HUES48 (cell line): Measurements from ENCODE around the gene ESR1.
"Not testable (repeated sequence)": the region's sequence is repeated elsewhere in the genome, so short reads cannot be mapped to it uniquely, and the experiment has no call there.

Source experiments
- H3K27ac ChIP-seq: one replicate; pipeline ENCODE4 v1.7.0; 2013; ENCODE audit warnings: low read depth, low read length, inconsistent platforms
- H3K27me3 ChIP-seq: 2 replicates; pipeline ENCODE4 v1.6.1; 2013; ENCODE audit warnings: mild to moderate bottlenecking, low read length; ENCODE audit not compliant: control insufficient read depth, insufficient read depth
- H3K36me3 ChIP-seq: 2 replicates; pipeline ENCODE4 v1.6.1; 2013; ENCODE audit warnings: low read length; ENCODE audit not compliant: control insufficient read depth, insufficient read depth
- H3K4me1 ChIP-seq: 2 replicates; pipeline ENCODE4 v1.6.1; 2013; ENCODE audit warnings: mild to moderate bottlenecking, low read length; ENCODE audit not compliant: control insufficient read depth, insufficient read depth
- H3K4me3 ChIP-seq: 2 replicates; pipeline ENCODE4 v1.5.1; 2013; ENCODE audit warnings: mild to moderate bottlenecking, low read depth, low read length
- H3K9ac ChIP-seq: 2 replicates; pipeline ENCODE4 v1.6.1; 2013; ENCODE audit warnings: mild to moderate bottlenecking, low read depth, low read length, moderate library complexity
- H3K9me3 ChIP-seq: 2 replicates; pipeline ENCODE4 v1.6.1; 2013; ENCODE audit warnings: low read length; ENCODE audit not compliant: control insufficient read depth, insufficient read depth

The ESR1 gene

DNA sequence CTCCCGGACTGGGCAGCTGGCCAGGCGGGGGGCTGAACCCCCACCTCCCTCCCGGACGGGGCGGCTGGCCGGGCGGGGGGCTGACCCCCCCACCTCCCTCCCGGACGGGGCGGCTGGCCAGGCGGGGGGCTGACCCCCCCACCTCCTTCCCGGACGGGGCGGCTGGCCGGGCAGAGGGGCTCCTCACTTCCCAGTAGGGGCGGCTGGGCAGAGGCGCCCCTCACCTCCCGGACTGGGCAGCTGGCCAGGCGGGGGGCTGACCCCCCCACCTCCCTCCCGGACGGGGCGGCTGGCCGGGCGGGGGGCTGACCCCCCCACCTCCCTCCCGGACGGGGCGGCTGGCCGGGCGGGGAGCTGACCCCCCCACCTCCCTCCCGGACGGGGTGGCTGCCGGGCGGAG is 91.7 kb downstream of the ESR1 start:
- not testable (repeated sequence) for H3K4me3 ChIP-seq, H3K9ac ChIP-seq, H3K27ac ChIP-seq, H3K9me3 ChIP-seq, H3K4me1 ChIP-seq, H3K36me3 ChIP-seq, H3K27me3 ChIP-seq

DNA sequence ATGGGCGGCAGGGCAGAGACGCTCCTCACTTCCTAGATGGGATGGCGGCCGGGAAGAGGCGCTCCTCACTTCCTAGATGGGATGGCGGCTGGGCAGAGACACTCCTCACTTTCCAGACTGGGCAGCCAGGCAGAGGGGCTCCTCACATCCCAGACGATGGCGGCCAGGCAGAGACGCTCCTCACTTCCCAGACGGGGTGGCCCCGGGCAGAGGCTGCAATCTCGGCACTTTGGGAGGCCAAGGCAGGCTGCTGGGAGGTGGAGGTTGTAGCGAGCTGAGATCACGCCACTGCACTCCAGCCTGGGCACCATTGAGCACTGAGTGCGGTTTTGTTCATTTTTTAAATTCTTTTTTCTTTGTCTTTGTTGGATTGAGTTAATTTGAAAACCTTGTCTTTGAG is 92.3 kb downstream of the ESR1 start:
- not testable (repeated sequence) for H3K27ac ChIP-seq, H3K4me3 ChIP-seq, H3K9me3 ChIP-seq, H3K9ac ChIP-seq, H3K36me3 ChIP-seq, H3K27me3 ChIP-seq, H3K4me1 ChIP-seq

- Histone ChIP-seq H3K4me3 (no peak overlapping the region), H3K9ac (no peak overlapping the region), H3K36me3 (no peaks in the 10 kb centered on the region), H3K27ac (no peak overlapping the region), H3K27me3 (no peaks in the 10 kb centered on the region), H3K9me3 (no peaks in the 10 kb centered on the region), H3K4me1 (no peaks in the 10 kb centered on the region)
These were observed 92.8 kb downstream of the ESR1 start for GRCh38 chr6:151900256-151900655.

- Histone ChIP-seq H3K9ac (no peak overlapping the region), H3K4me1 (no peaks in the 10 kb centered on the region), H3K27me3 (no peaks in the 10 kb centered on the region), H3K27ac (no peak overlapping the region), H3K9me3 (no peaks in the 10 kb centered on the region), H3K4me3 (no peak overlapping the region), H3K36me3 (no peaks in the 10 kb centered on the region)
These were observed 93.5 kb downstream of the ESR1 start for GRCh38 chr6:151901009-151901411.

- no peak overlapping the region for H3K27ac ChIP-seq
- H3K4me3 ChIP-seq: no peak overlapping the region
- no peak overlapping the region for H3K9ac ChIP-seq
- H3K4me1 ChIP-seq: no peaks in the 10 kb centered on the region
- no peaks in the 10 kb centered on the region for H3K36me3 ChIP-seq
- H3K27me3 ChIP-seq: no peaks in the 10 kb centered on the region
- no peaks in the 10 kb centered on the region for H3K9me3 ChIP-seq
These were observed 97.1 kb downstream of the ESR1 start for GRCh38 chr6:151904631-151905030.

DNA sequence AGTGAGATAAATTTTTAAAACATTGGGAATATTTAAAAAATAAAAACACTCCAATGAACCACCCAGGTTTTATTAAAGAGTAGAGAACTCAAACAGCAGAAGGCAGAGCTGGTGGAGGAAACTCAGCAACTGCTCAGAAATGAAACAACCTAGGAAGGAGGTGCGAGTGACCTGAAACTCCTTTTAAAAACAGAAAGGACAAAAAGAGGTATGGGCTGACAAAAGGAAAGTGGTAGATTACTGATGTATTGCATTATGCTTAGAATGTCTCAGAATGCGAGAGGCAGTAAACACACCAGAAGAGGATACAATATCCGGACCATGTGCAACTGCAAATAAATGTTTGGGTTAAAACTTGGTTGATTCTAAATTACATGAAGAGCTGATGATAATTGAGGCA is 97.6 kb downstream of the ESR1 start:
- H3K4me3 ChIP-seq: no peak overlapping the region
- H3K36me3 ChIP-seq: no peaks in the 10 kb centered on the region
- no peaks in the 10 kb centered on the region for H3K27me3 ChIP-seq
- H3K9me3 ChIP-seq: no peaks in the 10 kb centered on the region
- no peaks in the 10 kb centered on the region for H3K4me1 ChIP-seq
- H3K9ac ChIP-seq: no peak overlapping the region
- no peak overlapping the region for H3K27ac ChIP-seq

DNA sequence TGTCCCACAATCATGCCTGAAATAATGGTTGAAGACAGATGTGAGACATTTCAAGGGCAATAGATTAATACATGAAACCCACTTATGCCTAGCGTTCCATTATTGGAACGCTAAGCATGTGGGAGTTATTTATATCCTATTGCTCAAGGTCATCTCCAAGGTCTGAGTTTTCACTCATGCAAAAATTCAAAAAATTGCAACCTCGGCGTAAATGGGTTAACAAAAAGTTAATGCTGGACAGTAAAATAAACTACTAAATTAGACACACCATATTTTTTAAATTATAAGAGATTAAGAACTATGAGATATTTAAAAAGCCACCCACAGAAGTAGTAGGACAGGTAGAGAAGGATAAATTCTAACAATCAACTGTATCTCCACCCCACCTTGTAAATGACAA is 98.4 kb downstream of the ESR1 start:
- H3K4me1 ChIP-seq: no peaks in the 10 kb centered on the region
- no peaks in the 10 kb centered on the region for H3K36me3 ChIP-seq
- H3K9ac ChIP-seq: no peak overlapping the region
- H3K27me3 ChIP-seq: no peaks in the 10 kb centered on the region
- no peaks in the 10 kb centered on the region for H3K9me3 ChIP-seq
- H3K27ac ChIP-seq: no peak overlapping the region
- no peak overlapping the region for H3K4me3 ChIP-seq

DNA sequence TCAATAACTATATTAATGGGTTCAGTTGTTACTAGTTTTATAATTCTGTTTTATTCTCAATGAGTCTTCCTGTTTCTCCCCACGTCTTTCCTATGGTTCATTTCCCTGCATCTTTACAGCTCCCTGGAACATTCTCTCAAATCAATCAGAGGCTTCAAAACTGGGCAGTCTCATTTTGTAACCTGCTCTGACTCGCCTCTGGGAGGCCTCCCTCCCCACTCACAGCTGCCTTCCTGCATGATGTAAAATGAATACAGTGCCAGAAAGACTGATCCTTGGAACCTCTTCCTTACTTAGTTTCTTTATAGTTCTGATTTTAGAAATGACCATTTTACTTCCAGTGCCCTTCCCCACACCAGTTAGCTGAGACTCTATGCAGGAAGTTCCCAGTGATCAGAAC is 103.9 kb downstream of the ESR1 start:
- Histone ChIP-seq H3K4me3 (no peak overlapping the region), H3K36me3 (no peaks in the 10 kb centered on the region), H3K27ac (no peak overlapping the region), H3K4me1 (peaks cover 6% of the 10 kb centered on the region; the same call in 1 of the 2 replicates), H3K9me3 (no peaks in the 10 kb centered on the region), H3K27me3 (no peaks in the 10 kb centered on the region), H3K9ac (no peak overlapping the region)

DNA sequence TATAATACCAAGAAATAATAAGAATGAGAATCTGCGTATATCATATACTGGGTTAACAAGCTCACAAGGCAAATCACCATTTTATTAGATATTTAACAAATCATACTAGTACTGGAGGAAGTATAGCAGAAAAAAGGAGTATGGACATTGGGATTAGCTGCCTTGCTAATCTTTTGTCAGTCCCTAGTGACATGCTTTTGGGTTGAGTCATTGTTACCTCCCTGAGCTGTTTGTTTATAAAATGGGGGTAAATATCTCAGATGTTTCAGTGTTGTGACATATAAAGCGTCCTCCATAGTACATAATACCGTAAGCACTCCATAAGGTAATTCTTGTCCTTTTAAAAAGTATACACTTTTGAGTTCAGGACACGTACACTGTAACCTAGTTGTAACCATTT is 107.0 kb downstream of the ESR1 start:
- no peak overlapping the region for H3K4me3 ChIP-seq
- no peaks in the 10 kb centered on the region for H3K9me3 ChIP-seq
- no peak overlapping the region for H3K9ac ChIP-seq
- no peaks in the 10 kb centered on the region for H3K27me3 ChIP-seq
- no peaks in the 10 kb centered on the region for H3K36me3 ChIP-seq
- peaks cover 14% of the 10 kb centered on the region for H3K4me1 ChIP-seq
- no peak overlapping the region for H3K27ac ChIP-seq

GRCh38 chr6:151916075-151916474 is 108.6 kb downstream of the ESR1 start:
- Histone ChIP-seq H3K27me3 (no peaks in the 10 kb centered on the region), H3K36me3 (no peaks in the 10 kb centered on the region), H3K27ac (no peak overlapping the region), H3K4me3 (no peak overlapping the region), H3K9ac (no peak overlapping the region), H3K4me1 (peaks cover 14% of the 10 kb centered on the region), H3K9me3 (no peaks in the 10 kb centered on the region)

DNA sequence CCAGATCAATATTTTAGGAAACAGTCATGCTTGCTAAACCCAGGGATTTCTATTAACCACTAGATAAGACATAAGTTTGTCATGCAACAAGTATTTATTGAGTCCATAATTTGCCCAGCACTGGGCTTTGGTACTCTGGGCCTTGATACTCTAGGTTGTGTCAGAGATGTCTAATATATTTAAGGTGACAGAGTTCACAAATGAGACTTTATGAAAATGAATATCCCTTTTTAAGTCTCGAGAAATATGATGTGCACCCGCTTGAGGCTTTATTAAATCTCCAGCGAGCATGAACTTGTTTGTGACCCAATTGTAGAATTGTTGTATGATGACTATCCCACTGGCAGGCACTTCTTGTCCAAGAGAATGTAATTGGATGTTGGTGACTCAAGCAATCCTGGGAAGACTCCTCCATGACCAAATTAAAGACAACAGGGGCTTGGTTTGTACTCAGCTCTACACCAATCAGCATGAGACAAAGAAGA is 109.2 kb downstream of the ESR1 start:
- peaks cover 14% of the 10 kb centered on the region for H3K4me1 ChIP-seq
- no peaks in the 10 kb centered on the region for H3K9me3 ChIP-seq
- no peak overlapping the region for H3K4me3 ChIP-seq
- no peaks in the 10 kb centered on the region for H3K36me3 ChIP-seq
- no peak overlapping the region for H3K9ac ChIP-seq
- H3K27ac ChIP-seq: no peak overlapping the region
- H3K27me3 ChIP-seq: no peaks in the 10 kb centered on the region
